Central memory CD4-positive, alpha-beta T cell (primary cell): ENCODE results near the gene ESPNL.

Experiments used
- DNase-seq: peaks from one replicate; pipeline ENCODE4 v3.0.0; 2022

ESPNL gene

DNA sequence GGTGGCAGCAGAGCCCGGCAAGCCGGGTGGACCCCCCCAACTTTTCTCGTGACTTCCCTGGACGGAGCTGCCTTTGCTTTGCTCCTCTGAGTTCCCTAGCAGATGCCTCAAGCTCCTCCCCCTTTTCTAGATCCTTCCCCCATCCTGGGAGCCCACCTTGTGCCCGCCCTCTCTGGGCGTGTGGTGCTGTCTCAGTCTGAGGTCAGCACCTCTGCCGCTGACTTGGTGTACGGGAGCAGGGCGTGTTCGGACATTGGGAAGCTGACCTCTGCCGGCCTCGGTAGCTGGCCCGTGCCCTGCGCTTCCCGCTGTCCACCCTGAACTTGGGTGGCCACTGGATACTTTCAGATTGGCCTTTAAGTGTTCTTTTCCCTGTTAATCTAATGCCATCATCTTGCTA is 19.6 kb upstream of the ESPNL start:
- DNase-seq: no peak

GRCh38 chr2:238081150-238081549 is 19.0 kb upstream of the ESPNL start:
- no peak for DNase-seq

DNA sequence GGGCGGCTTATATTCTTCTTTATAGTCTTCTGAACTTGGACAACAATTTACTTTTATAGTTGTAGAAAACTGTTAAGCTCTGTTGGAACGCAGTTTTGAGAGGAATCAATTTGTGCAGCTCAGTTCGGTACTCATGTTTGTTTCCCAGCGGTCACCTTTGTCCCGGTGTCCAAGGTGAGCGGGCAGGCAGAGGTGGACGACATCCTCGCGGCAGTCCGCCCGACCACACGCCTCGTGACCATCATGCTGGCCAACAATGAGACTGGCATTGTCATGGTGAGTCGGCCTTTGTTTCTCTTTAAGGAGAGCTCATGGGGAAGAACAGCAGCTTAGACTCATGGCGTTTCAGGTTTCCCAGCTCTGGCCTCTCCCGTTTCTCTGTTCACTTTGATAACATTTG is 18.6 kb upstream of the ESPNL start:
- DNase-seq: no peak

DNA sequence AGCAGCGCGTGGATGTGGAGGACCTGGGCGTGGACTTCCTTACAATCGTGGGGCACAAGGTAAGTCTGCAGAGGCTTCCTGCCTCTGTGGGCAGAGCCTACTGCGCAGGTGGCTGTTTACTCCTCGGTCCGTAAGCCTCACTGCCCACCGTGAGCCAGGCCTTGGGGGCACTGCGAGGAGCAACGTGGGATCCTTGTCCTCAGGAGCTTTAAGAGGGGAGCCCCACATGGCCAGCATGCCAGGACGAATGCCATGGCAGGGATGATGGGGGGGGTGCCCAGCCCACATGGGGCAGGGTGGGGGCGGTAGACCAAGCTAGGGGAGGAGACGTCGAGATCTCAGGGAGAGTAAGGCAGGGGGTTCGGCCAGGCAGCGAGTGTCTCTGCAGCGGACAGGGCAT is 18.0 kb upstream of the ESPNL start:
- DNase-seq: no peak

- DNase-seq: no peak
These were observed 17.3 kb upstream of the ESPNL start for GRCh38 chr2:238082827-238083226.

- DNase-seq: no peak
These were observed 16.2 kb upstream of the ESPNL start for GRCh38 chr2:238083919-238084318.

- DNase-seq: no peak
These were observed 15.4 kb upstream of the ESPNL start for GRCh38 chr2:238084761-238085160.

GRCh38 chr2:238085899-238086298 is 14.2 kb upstream of the ESPNL start:
- no peak for DNase-seq

DNA sequence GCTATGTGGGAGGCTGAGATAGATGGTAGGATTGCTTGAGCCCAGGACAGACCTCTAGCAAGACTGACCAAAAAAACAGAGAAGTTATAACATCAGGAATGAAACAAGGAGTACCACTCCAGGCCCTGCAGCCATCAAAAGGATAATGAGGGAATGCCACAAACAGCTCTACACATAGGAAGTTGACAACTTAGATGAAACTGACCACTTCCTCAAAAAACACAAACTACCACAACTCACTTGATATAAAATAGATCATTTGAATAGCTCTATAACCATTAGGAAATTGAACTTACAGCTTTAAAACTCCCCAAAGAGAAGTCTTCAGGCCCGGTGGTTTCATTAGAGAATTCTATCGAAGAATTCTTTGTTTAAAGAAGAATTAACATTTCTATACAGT is 12.9 kb upstream of the ESPNL start:
- no peak for DNase-seq

GRCh38 chr2:238090887-238091286 is 9.3 kb upstream of the ESPNL start:
- no peak for DNase-seq

DNA sequence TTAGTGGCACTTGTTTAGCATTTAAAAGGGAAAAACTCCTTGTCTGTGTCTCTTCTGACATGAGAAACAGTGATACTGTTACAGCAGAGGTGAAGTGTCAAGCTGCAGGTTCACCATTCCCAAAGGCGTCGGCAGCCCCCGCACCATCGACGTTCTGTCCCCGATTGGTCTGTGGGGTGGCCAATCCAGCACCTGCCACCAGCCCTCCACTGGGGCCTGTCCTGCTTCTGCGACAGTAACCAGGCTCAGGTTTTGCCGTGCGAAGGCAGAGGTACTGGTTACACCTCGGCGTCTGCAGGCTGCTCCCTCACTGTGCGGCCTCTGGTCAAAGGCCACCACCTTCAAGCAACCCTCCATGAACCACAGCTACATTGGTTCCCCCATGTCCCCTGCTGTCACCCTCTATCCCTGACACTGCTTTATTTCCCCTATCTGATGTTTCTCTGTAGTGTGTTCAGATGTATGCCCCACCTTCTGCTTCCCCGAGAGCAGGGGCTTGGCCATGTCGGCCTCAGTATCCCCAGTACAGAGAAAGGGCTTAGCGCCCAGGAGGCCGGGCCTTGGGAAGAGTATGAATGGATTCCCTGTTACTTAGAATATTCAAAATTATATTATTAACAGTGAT is 8.6 kb upstream of the ESPNL start:
- DNase-seq: no peak

- DNase-seq: no peak
These were observed 7.6 kb upstream of the ESPNL start for GRCh38 chr2:238092486-238093035.

GRCh38 chr2:238093181-238094140 is 6.7 kb upstream of the ESPNL start:
- no peak for DNase-seq

DNA sequence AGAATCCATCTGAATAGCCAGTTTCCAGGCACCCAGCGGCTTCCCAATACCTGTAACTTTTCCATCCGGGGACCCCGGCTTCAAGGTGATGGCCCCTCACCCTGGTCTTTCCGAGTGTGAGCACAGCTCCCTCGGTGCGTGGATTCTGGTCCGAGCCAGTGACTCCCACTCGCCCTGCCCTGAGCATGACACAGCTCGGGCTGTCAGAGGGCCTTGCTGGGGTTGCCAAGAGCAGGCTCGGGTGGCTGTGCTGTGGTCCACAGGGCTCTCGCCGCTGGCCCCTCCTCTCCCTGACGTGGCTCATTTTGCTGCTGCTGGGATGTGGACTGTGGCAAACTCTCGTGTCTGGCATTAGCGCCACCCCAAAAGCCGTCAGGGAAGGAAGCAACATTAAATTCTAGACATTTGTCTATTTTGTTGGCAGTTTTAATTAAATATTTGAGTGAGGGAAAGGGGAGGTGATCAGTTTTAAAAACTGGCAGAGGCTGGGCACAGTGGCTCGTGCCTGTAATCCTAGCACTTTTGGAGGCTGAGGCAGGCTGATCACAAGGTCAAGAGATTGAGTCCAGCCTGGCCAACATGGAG is 5.6 kb upstream of the ESPNL start:
- no peak for DNase-seq

- no peak for DNase-seq
These were observed 5.0 kb upstream of the ESPNL start for GRCh38 chr2:238095143-238095542.

GRCh38 chr2:238096311-238097011 is 3.7 kb upstream of the ESPNL start:
- DNase-seq: no peak

GRCh38 chr2:238097201-238097987 is 2.7 kb upstream of the ESPNL start:
- no peak for DNase-seq

DNA sequence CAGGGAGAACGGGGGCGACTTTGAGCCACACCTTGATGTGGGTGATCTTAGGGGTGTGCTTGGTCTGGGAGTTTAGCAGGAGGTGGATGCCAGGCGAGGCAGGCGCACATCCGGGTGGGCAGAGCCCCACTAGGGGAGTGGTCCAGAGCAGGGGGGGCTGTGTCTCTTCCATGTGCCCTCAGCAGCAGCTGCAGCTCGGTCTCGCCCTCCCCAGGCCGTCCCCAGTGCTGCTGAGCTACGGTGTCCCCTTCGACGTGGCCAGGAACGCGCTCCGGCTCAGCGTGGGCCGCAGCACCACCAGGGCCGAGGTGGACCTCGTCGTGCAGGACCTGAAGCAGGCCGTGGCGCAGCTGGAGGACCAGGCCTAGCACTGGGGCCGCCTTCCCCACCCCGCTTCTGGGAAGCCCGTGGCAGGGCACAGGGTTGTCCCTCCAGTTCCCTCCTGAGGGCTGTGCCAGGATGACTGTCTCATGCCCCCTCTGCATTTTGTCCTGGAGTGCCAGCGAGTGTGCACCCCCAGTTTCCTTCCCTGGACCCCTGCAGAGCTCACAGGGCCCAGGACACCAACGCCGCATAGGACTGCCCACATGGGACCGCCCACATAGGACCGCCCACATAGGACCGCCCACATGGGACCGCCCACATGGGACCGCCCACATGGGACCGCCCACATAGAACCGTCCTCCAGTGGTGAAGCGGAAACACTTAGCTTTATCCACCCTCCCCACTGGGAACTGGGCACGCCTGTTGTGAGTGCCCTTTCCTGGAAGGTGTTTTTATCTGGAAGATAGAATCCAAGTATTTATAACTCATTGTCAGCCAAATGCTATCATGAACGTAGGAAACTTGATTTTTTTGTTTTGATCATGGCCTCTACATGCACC is 1.9 kb upstream of the ESPNL start:
- DNase-seq: peak; percentile 16

DNA sequence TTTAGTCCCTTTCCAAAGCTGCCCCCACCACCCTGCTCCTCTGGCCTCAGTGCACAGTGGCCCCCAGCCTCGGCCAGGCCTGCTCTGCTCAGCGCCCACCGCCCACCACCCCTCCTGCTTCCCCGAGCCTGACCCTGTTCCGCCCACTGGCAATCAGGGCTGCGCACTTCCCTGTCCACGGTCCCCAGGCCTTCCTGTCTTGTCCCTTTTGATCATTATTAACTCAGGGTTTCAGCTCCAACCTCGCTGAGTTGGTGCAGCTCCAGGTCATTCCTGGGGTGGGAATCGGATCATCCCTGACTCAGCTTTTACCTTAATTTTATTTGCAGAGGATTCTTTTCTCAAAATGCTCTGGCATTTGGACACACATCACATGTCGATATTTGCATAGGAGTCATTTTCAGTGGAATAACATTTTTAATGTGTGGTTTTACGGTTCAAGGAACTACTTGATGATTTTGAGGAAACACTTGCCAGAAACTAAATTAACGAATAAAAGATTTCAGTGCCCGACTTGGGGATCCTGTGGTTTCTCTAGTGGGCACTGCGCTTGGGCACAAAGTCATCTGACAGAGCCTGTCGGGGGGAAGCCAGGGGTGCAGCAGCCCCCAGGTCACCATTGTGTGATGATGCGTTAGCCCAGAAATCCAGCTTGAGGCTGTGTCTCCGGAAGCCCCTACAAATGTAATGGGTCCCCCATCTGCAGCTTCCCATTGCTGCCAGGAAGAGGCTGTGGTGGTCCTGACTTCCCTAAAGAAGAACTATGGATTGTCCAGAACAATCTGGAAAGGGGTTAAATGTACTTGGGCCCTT is 1.0 kb upstream of the ESPNL start:
- DNase-seq: no peak

GRCh38 chr2:238099714-238100048 is 459 bp upstream of the ESPNL start:
- DNase-seq: no peak
